Activated T-cell treated with anti-CD3 and anti-CD28 coated beads for 24 hours (primary cell): ENCODE results near the gene MYO7B.

ENCODE experiments used
- DNase-seq: peaks from one replicate; pipeline ENCODE4 v3.0.0-alpha.2; 2020; ENCODE audit warnings: low read depth

Gene MYO7B

DNA sequence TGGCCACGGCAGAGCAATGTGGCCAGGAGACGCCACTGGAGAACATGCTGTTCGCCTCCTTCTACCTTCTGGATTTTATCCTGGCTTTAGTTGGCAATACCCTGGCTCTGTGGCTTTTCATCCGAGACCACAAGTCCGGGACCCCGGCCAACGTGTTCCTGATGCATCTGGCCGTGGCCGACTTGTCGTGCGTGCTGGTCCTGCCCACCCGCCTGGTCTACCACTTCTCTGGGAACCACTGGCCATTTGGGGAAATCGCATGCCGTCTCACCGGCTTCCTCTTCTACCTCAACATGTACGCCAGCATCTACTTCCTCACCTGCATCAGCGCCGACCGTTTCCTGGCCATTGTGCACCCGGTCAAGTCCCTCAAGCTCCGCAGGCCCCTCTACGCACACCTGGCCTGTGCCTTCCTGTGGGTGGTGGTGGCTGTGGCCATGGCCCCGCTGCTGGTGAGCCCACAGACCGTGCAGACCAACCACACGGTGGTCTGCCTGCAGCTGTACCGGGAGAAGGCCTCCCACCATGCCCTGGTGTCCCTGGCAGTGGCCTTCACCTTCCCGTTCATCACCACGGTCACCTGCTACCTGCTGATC lies 115.4 kb downstream of the MYO7B start:
- DNase-seq, result no peak

DNA sequence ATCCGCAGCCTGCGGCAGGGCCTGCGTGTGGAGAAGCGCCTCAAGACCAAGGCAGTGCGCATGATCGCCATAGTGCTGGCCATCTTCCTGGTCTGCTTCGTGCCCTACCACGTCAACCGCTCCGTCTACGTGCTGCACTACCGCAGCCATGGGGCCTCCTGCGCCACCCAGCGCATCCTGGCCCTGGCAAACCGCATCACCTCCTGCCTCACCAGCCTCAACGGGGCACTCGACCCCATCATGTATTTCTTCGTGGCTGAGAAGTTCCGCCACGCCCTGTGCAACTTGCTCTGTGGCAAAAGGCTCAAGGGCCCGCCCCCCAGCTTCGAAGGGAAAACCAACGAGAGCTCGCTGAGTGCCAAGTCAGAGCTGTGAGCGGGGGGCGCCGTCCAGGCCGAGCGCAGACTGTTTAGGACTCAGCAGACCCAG lies 115.9 kb downstream of the MYO7B start:
- DNase-seq, result no peak

- no peak for DNase-seq
Observed at GRCh38 chr2:127651971-127652550, 116.6 kb downstream of the MYO7B start.

GRCh38 chr2:127652786-127653357 lies 117.4 kb downstream of the MYO7B start:
- DNase-seq, result no peak

DNA sequence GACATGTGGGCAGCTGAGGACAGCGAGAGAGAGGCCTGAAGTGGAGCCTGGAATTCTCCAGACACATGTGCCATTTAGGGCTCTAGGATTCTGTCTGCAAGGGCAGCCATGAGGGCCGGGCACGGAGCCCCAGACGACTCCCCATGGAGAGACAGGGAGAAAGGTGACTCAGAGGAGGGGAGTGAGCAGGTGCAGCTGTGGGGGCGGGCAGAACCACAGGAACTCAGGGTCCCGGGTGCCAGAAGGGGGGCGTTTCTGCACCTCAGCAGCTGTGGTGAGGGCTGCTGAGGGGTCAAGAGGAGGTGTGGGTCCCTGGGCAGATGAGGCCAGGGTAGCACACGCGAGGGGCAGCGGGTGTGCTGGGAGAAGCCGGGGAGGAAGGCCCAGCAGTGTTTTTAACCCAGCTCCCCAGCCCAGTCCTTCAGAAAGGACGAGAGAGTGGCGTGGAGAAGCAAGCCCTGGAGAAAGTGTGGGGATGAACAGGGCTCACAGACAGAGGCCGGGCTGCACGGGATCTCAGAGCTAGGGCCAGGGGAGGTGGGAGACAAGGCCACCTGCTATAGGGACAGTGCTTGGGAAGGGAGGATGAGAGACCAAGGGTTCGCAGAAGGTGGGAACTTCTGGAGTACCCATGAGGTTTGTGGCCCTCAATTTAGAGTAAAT lies 118.1 kb downstream of the MYO7B start:
- no peak for DNase-seq

- no peak for DNase-seq
Observed at GRCh38 chr2:127654084-127654837, 118.8 kb downstream of the MYO7B start.

DNA sequence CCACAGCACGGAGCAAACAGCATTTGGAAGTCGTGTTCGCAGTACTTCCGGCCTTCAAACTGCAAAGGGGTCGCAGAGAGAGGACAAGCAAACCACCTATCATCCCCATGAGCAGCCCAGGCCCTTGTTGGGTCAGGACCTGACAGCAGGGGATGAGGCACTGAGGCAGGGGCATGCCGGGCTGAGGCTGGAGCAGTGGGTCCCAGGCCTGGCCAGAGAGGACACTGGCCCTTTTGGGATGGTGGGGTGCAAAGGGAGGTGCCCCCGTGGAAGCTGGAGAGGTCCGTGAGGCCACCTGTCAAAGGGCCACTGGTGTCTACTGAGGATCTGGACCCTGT lies 119.3 kb downstream of the MYO7B start:
- no peak for DNase-seq

DNA sequence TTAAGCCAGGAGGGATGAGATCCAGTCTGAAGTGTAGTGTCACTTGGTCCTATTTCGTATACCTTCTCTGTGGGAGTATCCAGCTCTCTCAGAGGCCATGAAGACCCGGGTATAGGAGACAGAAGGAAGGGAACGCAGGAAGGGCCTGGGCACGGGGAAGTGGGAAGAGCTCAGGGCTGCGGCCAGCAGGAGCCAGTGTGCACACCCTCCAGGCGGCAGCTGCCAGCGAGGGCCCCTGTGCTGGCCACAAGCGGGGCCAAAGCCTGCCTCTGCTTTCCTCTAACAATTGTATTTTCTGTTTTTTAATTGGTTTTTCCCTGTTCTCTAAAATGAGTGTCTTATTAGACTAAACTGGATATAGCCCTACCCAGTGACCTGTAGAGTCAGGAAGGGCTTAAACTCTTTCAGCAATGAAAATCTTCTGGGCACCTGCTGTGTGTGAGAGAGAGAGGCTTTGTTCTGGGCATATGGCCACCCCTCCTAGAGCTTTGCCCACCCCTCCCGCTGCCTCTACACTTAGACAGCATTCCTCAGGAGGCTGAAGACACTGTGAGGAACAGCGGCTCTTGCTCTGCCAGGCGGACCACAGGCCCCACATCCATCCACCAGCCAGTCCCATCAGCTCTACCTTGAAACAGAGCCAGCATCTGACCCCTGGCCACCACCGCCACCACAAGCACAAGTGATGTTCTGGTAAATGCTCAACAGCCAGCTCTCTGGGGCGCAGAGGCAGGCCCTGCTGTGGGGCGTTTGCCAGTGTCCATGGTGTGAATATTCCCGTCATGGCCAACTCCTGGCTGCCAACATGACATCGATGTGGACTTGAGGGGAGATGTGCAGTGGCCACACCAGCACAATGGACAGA lies 120.0 kb downstream of the MYO7B start:
- no peak for DNase-seq

DNA sequence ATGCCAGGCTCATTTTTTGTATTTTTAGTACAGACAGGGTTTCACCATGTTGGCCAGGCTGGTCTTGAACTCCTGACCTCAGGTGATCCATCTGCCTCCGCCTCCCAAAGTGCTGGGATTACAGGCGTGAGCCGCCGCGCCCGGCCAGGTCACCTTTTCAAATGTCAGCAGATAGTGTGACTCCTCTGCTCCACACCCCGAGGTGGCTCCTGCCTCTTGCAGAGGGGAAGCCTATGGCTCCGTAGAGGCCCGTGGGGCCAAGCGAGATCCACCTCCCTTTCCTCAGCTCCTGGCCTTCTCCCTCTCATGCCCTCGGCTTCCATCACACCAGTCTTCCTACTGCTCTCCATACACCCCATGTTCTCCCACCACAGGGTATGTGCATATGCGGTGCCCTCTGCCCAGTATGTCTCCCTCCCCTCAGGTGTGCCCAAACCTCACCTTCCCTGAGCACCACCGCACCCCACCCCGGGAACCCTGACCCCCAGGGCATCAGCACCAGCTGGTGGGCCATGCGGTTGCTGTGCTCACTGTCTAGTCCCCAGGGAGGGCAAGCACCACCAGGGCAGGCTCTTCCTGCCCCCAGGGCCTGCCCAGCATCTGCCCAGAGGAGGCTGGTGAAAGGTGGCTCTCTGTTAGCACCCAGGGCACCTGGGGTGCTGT lies 121.2 kb downstream of the MYO7B start:
- DNase-seq, result no peak

GRCh38 chr2:127657232-127657595 lies 121.7 kb downstream of the MYO7B start:
- no peak for DNase-seq

DNA sequence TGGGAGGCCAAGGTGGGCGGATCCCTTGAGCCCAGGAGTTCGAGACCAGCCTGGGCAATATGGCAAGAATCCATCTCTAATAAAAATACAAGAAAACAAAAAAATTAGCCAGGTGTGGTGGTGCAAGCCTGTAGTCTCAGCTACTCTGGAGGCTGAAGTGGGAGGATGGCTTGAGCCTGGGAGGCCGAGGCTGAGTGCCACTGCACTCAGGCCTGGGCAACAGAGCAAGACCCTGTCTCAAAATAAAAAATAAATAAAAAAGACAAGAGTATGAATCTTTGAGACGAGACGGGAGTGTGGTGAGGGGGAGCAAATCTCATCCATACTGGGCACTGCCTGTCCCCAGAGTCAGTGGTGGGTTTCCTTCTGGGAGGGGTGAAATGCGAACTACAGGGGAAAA lies 122.7 kb downstream of the MYO7B start:
- no peak for DNase-seq

- DNase-seq, result no peak
Observed at GRCh38 chr2:127658641-127659407, 123.3 kb downstream of the MYO7B start.

- DNase-seq, result no peak
Observed at GRCh38 chr2:127659408-127660290, 124.2 kb downstream of the MYO7B start.

- no peak for DNase-seq
Observed at GRCh38 chr2:127660291-127660578, 124.8 kb downstream of the MYO7B start.

DNA sequence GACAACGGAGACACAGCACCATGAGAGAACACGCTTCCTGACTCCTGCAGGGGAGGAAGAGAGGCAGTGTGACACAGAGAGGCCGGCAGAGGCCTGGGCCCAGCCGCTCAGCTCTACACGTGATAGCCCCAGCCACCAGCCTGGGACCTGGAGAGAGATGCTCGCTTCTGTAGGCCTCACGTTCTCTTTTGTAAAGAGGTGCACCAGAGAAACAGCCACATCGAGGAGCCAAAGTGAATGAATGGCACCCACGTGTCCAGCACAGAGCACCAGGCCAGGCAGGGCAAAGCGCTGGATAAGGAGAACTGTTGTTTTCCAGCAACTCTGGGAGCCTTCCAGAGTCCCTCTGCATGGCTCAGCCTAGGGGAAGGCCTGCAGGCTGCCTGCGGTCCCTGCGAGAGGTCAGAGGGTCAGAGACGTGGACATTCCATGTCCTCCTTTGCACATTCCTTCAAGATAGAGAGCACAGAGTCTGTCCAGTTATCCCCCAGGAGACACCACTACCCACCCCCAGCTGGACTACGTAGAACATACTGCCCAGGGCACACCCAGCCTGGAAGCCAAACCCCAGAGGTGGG lies 125.7 kb downstream of the MYO7B start:
- no peak for DNase-seq

DNA sequence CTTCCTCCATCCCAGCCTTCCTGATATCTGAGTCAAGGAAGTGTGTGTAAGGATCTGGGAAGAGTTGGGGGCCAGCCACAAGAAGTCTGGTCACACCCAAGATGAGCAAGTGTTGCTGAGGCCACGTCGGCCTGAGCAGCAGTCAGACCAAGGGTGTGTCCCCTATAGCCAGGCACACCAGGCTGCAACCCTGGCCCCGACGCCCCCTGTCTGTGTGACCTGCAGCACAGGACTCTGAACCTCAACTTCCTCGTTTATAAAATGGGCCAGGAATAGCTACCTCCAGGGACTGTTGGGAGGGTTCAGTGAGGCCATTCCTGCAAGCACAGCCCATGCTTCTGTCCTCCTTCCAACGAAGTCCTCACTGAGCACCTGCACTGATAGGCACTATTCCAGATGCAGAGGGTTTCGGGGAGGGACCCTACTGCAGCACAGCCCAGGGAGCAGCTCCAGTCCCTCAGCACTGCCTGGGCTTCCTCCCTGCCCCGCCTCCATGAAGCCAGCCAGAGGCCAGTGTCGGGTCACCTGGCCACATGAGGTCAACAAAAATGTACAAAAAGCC lies 126.5 kb downstream of the MYO7B start:
- no peak for DNase-seq

DNA sequence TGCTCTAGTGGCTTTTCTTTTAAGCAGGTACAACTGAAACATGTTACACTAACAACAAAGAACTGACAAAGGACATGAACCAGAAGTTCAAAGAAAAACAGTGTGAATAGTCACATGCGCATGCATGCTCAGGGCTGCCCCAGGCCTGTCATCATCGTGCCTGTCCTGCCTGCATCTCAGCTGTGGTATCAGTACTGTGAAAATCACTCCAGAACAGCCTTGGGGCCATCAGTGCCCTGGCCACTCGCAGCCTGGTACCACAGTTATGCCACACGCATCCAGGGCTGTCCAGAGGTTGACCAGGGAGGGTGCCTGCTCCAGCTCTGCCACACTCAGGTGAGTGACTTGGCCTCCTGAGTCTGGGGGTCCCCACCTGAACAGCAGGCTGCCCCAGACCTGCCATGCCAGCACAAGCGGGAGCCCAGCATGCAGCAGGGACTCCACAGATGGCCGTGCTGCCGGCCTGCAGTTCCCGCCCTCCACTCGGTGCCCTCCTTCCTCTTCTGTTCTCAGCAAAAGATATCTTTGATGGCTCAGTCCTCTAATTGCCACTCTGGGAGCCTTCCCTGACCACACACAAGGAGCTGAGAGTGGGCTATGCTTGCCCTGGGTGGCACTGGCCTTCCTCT lies 127.6 kb downstream of the MYO7B start:
- no peak for DNase-seq

GRCh38 chr2:127663566-127664064 lies 128.1 kb downstream of the MYO7B start:
- DNase-seq, result no peak
